ENCODE measurements around the gene NDUFS5. TPM values are rescaled to one million over a fixed set of nuclear protein-coding genes. Genes with fewer than 3 reads are reported as not detected.
A peak's percentile ranks its signal among the peaks of the same experiment; 100 is the strongest.
"Not testable (repeated sequence)": the region's sequence is repeated elsewhere in the genome, so short reads cannot be mapped to it uniquely, and the experiment has no call there.

Gene NDUFS5
- total and polyA plus RNA-seq, 2 experiments from 2014 or later = 1,004 to 1,045 TPM

DNA sequence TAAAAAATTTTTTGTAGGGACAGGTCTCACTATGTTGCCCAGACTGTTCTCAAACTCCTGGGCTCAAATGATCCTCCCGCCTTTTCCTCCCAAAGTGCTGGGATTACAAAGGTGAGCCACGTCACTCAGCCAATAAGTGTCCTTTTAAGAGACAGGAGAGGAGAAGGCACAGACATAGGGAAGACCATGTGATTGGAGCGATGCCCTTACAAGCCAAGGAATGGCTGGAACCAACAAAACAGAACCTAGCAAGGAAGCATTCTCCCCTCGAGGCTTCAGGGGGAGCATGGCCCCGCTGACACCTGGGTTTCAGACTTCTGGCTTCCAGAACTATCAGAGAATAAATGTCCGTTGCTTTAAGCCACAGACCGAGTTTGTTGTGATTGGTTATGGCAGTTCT lies 37.0 kb downstream of the NDUFS5 start:
- TF ChIP-seq, protein P1, sequence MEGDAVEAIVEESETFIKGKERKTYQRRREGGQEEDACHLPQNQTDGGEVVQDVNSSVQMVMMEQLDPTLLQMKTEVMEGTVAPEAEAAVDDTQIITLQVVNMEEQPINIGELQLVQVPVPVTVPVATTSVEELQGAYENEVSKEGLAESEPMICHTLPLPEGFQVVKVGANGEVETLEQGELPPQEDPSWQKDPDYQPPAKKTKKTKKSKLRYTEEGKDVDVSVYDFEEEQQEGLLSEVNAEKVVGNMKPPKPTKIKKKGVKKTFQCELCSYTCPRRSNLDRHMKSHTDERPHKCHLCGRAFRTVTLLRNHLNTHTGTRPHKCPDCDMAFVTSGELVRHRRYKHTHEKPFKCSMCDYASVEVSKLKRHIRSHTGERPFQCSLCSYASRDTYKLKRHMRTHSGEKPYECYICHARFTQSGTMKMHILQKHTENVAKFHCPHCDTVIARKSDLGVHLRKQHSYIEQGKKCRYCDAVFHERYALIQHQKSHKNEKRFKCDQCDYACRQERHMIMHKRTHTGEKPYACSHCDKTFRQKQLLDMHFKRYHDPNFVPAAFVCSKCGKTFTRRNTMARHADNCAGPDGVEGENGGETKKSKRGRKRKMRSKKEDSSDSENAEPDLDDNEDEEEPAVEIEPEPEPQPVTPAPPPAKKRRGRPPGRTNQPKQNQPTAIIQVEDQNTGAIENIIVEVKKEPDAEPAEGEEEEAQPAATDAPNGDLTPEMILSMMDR (IDR thresholded peaks at IDR 0.05; ENCODE audit: low read depth, low read length) = no peak
- H3K4me1 ChIP-seq (ENCODE audit: low read depth) = no peaks in the 10 kb centered on the region
- H3K4me3 ChIP-seq = no peak overlapping the region
- no peak for DNase-seq (ENCODE audit: low read depth in 1 of 2, low spot score in 1 of 2)
- no peaks in the 10 kb centered on the region for H3K36me3 ChIP-seq
- no peaks in the 10 kb centered on the region for H3K9me3 ChIP-seq (ENCODE audit: low read depth)
- no peaks in the 10 kb centered on the region for H3K27me3 ChIP-seq
- H3K27ac ChIP-seq = no peak overlapping the region

GRCh38 chr1:39063775-39064174 lies 37.6 kb downstream of the NDUFS5 start:
- TF ChIP-seq, protein P1 (IDR thresholded peaks at IDR 0.05; ENCODE audit: low read depth, low read length) = no peak
- no peaks in the 10 kb centered on the region for H3K36me3 ChIP-seq

DNA sequence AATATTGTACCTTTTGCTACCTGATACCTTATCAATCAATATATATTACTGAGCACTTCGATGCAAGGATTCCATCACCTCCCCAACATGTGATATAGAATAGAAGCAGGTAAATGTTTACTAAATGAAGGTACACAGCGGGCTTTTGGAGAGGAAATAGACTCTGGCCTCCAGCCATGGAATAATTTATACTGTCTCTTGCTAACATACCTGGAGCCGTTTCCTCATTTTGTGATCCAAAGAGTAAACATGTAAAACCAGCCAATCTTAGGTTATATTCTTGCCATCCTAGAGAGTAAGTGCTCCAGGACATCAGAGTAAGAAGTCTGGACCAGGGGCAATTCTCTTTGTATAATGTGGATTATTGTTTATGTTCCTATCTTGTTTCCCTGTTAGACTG lies 39.4 kb downstream of the NDUFS5 start:
- no peaks in the 10 kb centered on the region for H3K27me3 ChIP-seq
- TF ChIP-seq, protein P1 (IDR thresholded peaks at IDR 0.05; ENCODE audit: low read depth, low read length) = no peak

More at GRCh38 chr1:39063775-39064174, 37.6 kb downstream of the NDUFS5 start:
- Histone ChIP-seq H3K27me3 (no peaks in the 10 kb centered on the region), H3K27ac (no peak overlapping the region), H3K4me1 (ENCODE audit: low read depth) (no peaks in the 10 kb centered on the region), H3K4me3 (no peak overlapping the region), H3K9me3 (ENCODE audit: low read depth) (no peaks in the 10 kb centered on the region)
- peak in 1 of 2 donors; percentile 48 for DNase-seq (ENCODE audit: low read depth in 1 of 2, low spot score in 1 of 2)

GRCh38 chr1:39068227-39068626 lies 42.1 kb downstream of the NDUFS5 start:
- H3K27ac ChIP-seq; H3K27me3 ChIP-seq; H3K4me1 ChIP-seq (ENCODE audit: low read depth); H3K36me3 ChIP-seq; H3K4me3 ChIP-seq; DNase-seq (ENCODE audit: low read depth in 1 of 2, low spot score in 1 of 2); H3K9me3 ChIP-seq (ENCODE audit: low read depth): not testable (repeated sequence)

More for the DNA sequence above, 39.4 kb downstream of the NDUFS5 start:
- Histone ChIP-seq H3K4me3 (no peak overlapping the region), H3K4me1 (ENCODE audit: low read depth) (no peaks in the 10 kb centered on the region), H3K27ac (no peak overlapping the region), H3K9me3 (ENCODE audit: low read depth) (no peaks in the 10 kb centered on the region), H3K36me3 (no peaks in the 10 kb centered on the region)
- no peak for DNase-seq (ENCODE audit: low read depth in 1 of 2, low spot score in 1 of 2)

DNA sequence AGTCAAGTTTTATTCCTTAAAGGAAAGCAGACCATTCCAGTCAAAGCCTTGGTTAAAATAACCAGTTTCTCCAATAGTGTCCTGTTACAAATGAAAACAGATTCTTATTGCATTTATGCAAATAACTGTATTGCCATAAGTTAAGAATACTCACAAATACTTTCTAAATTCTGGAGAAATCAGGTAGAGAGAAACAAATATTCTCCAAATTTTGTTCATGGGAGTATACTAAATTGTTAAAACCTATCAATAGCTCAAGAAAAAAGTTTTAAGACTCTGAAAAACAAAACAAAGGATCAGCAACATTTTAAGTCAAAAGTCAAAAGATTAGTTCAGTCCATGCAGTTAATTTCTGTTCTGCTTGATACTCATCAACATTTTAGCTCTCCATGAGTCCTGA lies 45.4 kb downstream of the NDUFS5 start:
- not testable (repeated sequence) for H3K27me3 ChIP-seq; H3K4me3 ChIP-seq; H3K4me1 ChIP-seq (ENCODE audit: low read depth); H3K36me3 ChIP-seq; DNase-seq (ENCODE audit: low read depth in 1 of 2, low spot score in 1 of 2); H3K9me3 ChIP-seq (ENCODE audit: low read depth); H3K27ac ChIP-seq

- Histone ChIP-seq H3K27me3 (no peaks in the 10 kb centered on the region), H3K36me3 (no peaks in the 10 kb centered on the region), H3K4me1 (ENCODE audit: low read depth) (no peaks in the 10 kb centered on the region), H3K27ac (peak overlapping the region; percentile 34), H3K9me3 (ENCODE audit: low read depth) (no peaks in the 10 kb centered on the region), H3K4me3 (no peak overlapping the region)
- DNase-seq (ENCODE audit: low read depth in 1 of 2, low spot score in 1 of 2) = peak in 1 of 2 donors; percentile 91
- TF ChIP-seq, protein P1 (IDR thresholded peaks at IDR 0.05; ENCODE audit: low read depth, low read length) = no peak
These were observed 50.1 kb downstream of the NDUFS5 start for GRCh38 chr1:39076127-39076798.

Data from cardiac muscle cell (in vitro differentiated cells and primary cell).